HK-2 (cell line): ENCODE results near the gene PILRA.
"Not testable (repeated sequence)": the region's sequence is repeated elsewhere in the genome, so short reads cannot be mapped to it uniquely, and the experiment has no call there.

Experiments
- DNase-seq: peaks from one replicate; pipeline ENCODE4 v3.0.0-alpha.2; 2018; ENCODE audit not compliant: unreplicated experiment

Gene PILRA

GRCh38 chr7:100380196-100380595 is 6.9 kb downstream of the PILRA start:
- DNase-seq, result no peak

DNA sequence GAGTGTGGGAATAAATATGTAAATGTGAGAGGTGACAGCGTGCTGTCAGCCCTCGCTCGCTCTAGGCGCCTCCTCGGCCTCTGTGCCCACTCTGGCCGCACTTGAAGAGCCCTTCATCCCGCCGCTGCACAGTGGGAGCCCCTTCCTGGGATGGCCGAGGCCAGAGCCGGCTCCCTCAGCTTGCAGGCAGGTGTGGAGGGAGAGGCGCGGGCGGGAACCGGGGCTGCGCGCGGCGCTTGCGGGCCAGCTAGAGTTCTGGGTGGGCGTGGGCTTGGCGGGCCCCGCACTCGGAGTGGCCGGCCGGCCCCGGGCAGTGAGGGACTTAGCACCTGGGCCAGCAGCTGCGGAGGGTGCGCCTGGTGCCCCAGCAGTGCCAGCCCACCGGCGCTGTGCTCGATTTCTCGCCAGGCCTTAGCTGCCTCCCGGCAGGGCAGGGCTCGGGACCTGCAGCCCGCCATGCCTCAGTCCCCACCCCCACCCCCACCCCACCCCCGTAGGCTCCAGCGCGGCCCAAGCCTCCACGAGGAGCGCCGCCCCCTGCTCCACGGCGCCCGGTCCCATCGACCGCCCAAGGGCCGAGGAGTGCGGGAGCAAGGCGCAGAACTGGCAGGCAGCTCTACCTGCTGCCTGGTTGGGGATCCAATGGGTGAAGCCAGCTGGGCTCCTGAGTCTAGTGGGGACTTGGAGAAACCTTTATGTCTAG is 8.4 kb downstream of the PILRA start:
- not testable (repeated sequence) for DNase-seq

DNA sequence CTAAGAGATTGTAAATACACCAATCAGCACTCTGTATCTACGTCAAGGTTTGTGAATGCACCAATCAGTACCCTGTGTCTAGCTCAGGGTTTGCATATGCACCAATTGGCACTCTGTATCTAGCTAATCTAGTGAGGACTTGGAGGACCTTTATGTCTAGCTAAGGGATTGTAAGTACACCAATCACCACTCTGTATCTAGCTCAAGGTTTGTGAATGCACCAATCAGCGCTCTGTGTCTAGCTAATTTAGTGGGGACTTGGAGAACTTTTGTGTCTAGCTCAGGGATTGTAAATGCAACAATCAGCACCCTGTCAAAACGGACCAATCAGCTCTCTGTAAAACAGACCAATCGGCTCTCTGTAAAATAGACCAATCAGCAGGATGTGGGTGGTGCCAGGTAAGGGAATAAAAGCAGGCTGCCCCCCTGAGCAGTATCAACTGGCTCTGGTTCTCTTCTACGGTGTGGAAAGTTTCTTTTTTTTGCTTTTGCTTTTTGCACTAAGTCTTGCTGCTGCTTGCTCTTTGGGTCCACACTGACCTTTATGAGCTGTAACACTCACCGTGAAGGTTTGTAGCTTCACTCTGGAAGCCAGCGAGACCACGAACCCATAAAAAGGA is 9.1 kb downstream of the PILRA start:
- not testable (repeated sequence) for DNase-seq

GRCh38 chr7:100384628-100385294 is 11.5 kb downstream of the PILRA start:
- no peak for DNase-seq

- DNase-seq, result no peak
Observed at GRCh38 chr7:100386940-100387339, 13.7 kb downstream of the PILRA start.

- DNase-seq, result no peak
Observed at GRCh38 chr7:100387695-100388094, 14.4 kb downstream of the PILRA start.

DNA sequence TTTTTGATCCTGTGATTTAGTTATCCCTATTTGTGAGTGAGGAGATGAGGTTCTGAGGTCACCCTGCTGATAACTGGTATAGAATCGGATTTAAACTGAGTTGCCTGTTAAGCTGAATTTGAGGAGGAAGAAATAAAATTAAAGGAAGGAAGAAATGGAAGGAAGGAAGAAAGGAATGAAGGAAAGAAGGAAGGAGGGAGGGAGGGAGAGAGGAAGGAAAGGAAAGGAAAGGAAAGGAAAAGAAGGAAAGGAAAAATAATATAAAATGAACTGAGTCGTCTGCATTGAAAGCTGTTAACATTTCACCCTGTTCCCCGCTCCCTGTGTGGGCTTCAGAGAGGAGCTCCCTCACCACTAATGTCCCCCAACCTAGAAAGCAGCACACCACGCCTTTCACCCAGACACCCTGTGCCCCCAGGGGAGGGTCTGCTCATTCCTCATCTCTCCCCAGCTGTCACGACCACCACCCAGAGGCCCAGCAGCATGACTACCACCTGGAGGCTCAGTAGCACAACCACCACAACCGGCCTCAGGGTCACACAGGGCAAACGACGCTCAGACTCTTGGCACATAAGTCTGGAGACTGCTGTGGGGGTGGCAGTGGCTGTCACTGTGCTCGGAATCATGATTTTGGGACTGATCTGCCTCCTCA is 16.3 kb downstream of the PILRA start:
- DNase-seq, result no peak

GRCh38 chr7:100390286-100391009 is 17.2 kb downstream of the PILRA start:
- no peak for DNase-seq

- DNase-seq, result no peak
Observed at GRCh38 chr7:100393233-100393905, 20.1 kb downstream of the PILRA start.

- DNase-seq, result no peak
Observed at GRCh38 chr7:100394077-100394476, 20.8 kb downstream of the PILRA start.

GRCh38 chr7:100396421-100396982 is 23.2 kb downstream of the PILRA start:
- no peak for DNase-seq

DNA sequence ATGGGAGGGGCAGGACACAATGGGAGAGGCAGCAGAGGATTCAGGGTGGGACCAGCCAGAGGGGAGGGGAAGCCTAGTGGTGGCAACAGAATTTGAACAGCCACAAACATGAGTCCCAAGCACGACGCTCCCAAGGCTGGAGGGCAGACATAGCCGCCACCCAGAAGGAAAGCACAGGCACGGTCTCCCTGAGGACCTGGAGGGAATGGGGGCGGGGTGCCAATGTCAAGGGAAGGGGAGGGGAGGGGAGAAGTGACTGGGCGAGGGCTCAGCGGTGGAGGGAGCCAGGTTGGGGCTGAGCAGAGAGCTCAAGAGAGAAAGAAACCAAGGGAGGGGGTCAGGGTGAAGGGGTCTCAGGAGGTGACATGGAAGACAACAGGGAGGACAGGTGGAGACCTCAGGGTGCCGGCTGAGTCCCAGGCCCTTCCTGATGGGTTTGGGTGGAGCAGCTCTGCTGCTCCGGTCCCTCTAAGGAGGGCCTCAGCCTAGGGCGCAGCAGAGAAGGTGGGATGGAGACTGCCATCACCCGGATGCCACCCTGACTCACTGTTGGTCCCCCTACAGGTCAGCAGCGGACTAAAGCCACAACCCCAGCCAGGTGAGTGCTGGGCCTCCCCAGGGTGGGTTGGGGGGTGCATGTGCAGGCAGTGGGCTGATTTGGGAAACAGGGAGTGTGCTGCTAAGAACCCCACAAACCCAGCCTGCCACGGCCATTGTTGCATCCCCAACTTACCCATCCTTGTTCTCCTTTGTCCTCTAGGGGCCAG is 24.2 kb downstream of the PILRA start:
- DNase-seq, result no peak

GRCh38 chr7:100398239-100398638 is 25.0 kb downstream of the PILRA start:
- no peak for DNase-seq

GRCh38 chr7:100400041-100400440 is 26.8 kb downstream of the PILRA start:
- DNase-seq, result no peak

DNA sequence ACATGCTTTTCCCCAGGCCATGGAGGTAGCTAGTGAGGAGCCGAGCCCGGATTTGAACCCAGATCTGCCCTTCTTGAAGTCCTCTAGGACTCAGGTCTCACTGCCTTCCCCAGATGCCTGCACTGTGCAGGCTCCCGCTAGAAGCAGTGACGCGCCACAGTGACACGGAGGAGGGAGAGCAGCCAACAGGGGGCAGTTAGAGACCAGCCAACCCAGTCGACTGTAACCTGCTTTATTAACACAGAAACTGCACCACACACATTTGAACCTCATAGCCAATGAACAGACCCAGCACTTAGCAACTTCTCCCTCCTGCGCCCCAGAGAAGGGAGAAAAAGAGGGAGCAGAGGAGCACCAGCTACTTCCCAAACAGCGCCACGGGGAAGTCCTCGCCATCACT is 27.4 kb downstream of the PILRA start:
- DNase-seq, result no peak

DNA sequence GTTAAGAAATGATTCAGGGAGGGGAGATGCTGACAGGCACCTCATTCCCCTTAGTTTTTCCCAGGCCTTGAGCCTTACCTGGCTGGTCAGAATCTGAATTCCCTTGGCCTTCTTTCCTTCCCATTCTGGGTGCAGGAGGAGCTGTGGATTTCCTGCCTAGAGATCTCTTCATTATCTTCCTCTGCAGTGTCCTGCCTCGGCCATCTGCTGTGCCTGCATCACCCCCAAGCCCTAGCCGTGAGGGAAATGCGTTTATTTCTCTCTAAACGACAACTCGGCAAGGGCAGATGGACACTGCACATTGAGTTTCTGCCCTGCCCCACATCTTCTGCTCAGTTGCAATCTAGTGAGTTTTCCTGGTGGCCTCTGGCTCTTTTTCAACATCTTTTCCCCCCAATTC is 28.5 kb downstream of the PILRA start:
- no peak for DNase-seq

DNA sequence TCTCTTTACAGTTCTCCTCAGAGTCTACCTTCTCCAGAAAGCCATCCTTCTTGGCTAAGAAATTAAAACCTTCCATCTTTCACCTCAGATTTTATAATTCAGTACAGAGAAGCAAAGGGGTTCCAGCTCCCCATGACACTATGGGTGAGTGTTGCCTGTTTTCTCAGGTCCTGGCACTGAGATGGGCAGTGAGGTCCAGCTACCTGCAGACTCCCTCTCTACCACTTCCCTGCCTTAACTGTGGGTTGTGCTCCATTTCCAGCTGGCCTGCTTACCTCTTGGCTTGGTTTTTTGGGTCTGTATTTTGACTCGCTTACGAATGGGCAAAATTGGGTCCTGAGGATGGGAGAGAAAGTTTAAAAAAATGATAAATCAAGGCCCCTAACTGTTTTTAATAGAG is 29.0 kb downstream of the PILRA start:
- no peak for DNase-seq

- no peak for DNase-seq
Observed at GRCh38 chr7:100406767-100407166, 33.5 kb downstream of the PILRA start.

GRCh38 chr7:100407285-100408180 is 34.2 kb downstream of the PILRA start:
- no peak for DNase-seq
